ENCODE results near the gene KIF26B.

Gene KIF26B

GRCh38 chr1:245437369-245438062 lies 282.7 kb downstream of the KIF26B start:
- no peak for DNase-seq

- no peak for DNase-seq
Measured at GRCh38 chr1:245440922-245441321, 286.1 kb downstream of the KIF26B start.

GRCh38 chr1:245441689-245442088 lies 286.9 kb downstream of the KIF26B start:
- no peak for DNase-seq

- DNase-seq: no peak
Measured at GRCh38 chr1:245444147-245444828, 289.5 kb downstream of the KIF26B start.

- DNase-seq: no peak
Measured at GRCh38 chr1:245444945-245445344, 290.2 kb downstream of the KIF26B start.

GRCh38 chr1:245448531-245448930 lies 293.7 kb downstream of the KIF26B start:
- no peak for DNase-seq

- no peak for DNase-seq
Measured at GRCh38 chr1:245448975-245449431, 294.2 kb downstream of the KIF26B start.

GRCh38 chr1:245453541-245453940 lies 298.8 kb downstream of the KIF26B start:
- DNase-seq: no peak

- no peak for DNase-seq
Measured at GRCh38 chr1:245454051-245454450, 299.3 kb downstream of the KIF26B start.

GRCh38 chr1:245457562-245457961 lies 302.8 kb downstream of the KIF26B start:
- DNase-seq: no peak

GRCh38 chr1:245458234-245458633 lies 303.4 kb downstream of the KIF26B start:
- no peak for DNase-seq

GRCh38 chr1:245458761-245459174 lies 304.0 kb downstream of the KIF26B start:
- no peak for DNase-seq

- no peak for DNase-seq
Measured at GRCh38 chr1:245459621-245460020, 304.8 kb downstream of the KIF26B start.

- no peak for DNase-seq
Measured at GRCh38 chr1:245461681-245462080, 306.9 kb downstream of the KIF26B start.

GRCh38 chr1:245462161-245462560 lies 307.4 kb downstream of the KIF26B start:
- DNase-seq: no peak

GRCh38 chr1:245463392-245464165 lies 308.8 kb downstream of the KIF26B start:
- DNase-seq: no peak

GRCh38 chr1:245464290-245464689 lies 309.5 kb downstream of the KIF26B start:
- DNase-seq: no peak

GRCh38 chr1:245465666-245466065 lies 310.9 kb downstream of the KIF26B start:
- DNase-seq: no peak

GRCh38 chr1:245466261-245466660 lies 311.5 kb downstream of the KIF26B start:
- no peak for DNase-seq

GRCh38 chr1:245467804-245468203 lies 313.0 kb downstream of the KIF26B start:
- DNase-seq: no peak

- DNase-seq: no peak
Measured at GRCh38 chr1:245469006-245469405, 314.2 kb downstream of the KIF26B start.

GRCh38 chr1:245469734-245470133 lies 314.9 kb downstream of the KIF26B start:
- no peak for DNase-seq

- no peak for DNase-seq
Measured at GRCh38 chr1:245475126-245475525, 320.3 kb downstream of the KIF26B start.

Data from hematopoietic multipotent progenitor cell treated with erythropoietin and hydrocortisone succinate and interleukin-3 and kit ligand, for 8 days (in vitro differentiated cells).